OCI-LY1 (cell line): ENCODE measurements around the gene RAD51B.

ENCODE experiments used
- H2AFZ ChIP-seq: fragments of 200-600 bp; sonication (generic), shearing (Covaris generic); 2 replicates; pipeline ENCODE4 v1.6.0; 2014; ENCODE audit warnings: antibody characterized with exemption, mild to moderate bottlenecking, low read length
- H3F3A ChIP-seq: fragments of 200-600 bp; sonication (generic), shearing (Covaris generic); 2 replicates; pipeline ENCODE4 v1.6.0; 2014; ENCODE audit warnings: mild to moderate bottlenecking, antibody characterized with exemption, low read length, moderate library complexity; ENCODE audit not compliant: insufficient read depth
- H3K27ac ChIP-seq: fragments of 200-600 bp; sonication (generic); 2 replicates; pipeline ENCODE4 v1.5.1; 2014; ENCODE audit warnings: low read length, mixed run types, mild to moderate bottlenecking, low read depth; ENCODE audit not compliant: poor library complexity, severe bottlenecking
- H3K27me3 ChIP-seq: fragments of 200-600 bp; sonication (generic); 2 replicates; pipeline ENCODE4 v1.6.0; 2014; ENCODE audit warnings: antibody characterized with exemption, mild to moderate bottlenecking, low read length, moderate library complexity; ENCODE audit not compliant: insufficient read depth
- H3K36me3 ChIP-seq: fragments of 200-600 bp; sonication (generic); 2 replicates; pipeline ENCODE4 v1.6.1; 2014; ENCODE audit warnings: mild to moderate bottlenecking, antibody characterized with exemption, low read length, moderate library complexity, mixed read lengths; ENCODE audit not compliant: insufficient read depth
- H3K4me1 ChIP-seq: fragments of 200-600 bp; sonication (generic); 2 replicates; pipeline ENCODE4 v1.5.1; 2014; ENCODE audit warnings: mild to moderate bottlenecking, low read length, moderate library complexity; ENCODE audit not compliant: insufficient read depth, severe bottlenecking
- H3K4me2 ChIP-seq: fragments of 200-600 bp; sonication (generic), shearing (Covaris generic); 2 replicates; pipeline ENCODE4 v1.6.1; 2014; ENCODE audit warnings: low read length
- H3K4me3 ChIP-seq: fragments of 200-600 bp; sonication (generic); 2 replicates; pipeline ENCODE4 v1.5.1; 2014; ENCODE audit warnings: low read length, low read depth, mild to moderate bottlenecking, mixed read lengths; ENCODE audit not compliant: poor library complexity, severe bottlenecking
- H3K79me2 ChIP-seq: fragments of 200-600 bp; shearing (Covaris generic); 2 replicates; pipeline ENCODE4 v1.6.1; 2016; ENCODE audit warnings: mixed run types, low read length, mixed read lengths; ENCODE audit not compliant: insufficient read depth
- H3K9ac ChIP-seq: fragments of 200-600 bp; sonication (generic), shearing (Covaris generic); 2 replicates; pipeline ENCODE4 v1.6.1; 2014; ENCODE audit warnings: mild to moderate bottlenecking, low read length, mixed read lengths
- H3K9me2 ChIP-seq: fragments of 200-600 bp; sonication (generic), shearing (Covaris generic); 2 replicates; pipeline ENCODE4 v1.6.1; 2014; ENCODE audit warnings: low read depth, mild to moderate bottlenecking, low read length, mixed read lengths
- H3K9me3 ChIP-seq: fragments of 200-600 bp; shearing (Covaris generic); 2 replicates; pipeline ENCODE4 v1.6.1; 2014; ENCODE audit warnings: low read length, mixed read lengths
- H4K20me1 ChIP-seq: fragments of 200-600 bp; sonication (generic), shearing (Covaris generic); 2 replicates; pipeline ENCODE4 v1.6.0; 2016; ENCODE audit warnings: mild to moderate bottlenecking, low read length; ENCODE audit not compliant: insufficient read depth
- CTCF ChIP-seq: fragments of 200-600 bp; sonication (generic), shearing (Covaris generic); IDR thresholded peaks from 2 replicates; pipeline ENCODE4 v1.5.1; 2017; ENCODE audit warnings: mild to moderate bottlenecking, antibody characterized with exemption, low read length, moderate library complexity, mixed read lengths
- EZH2 ChIP-seq: fragments of 200-600 bp; sonication (generic), shearing (Covaris generic); IDR thresholded peaks from 2 replicates; pipeline ENCODE4 v1.8.0; 2017; ENCODE audit warnings: borderline replicate concordance, mixed run types, mild to moderate bottlenecking, antibody characterized with exemption, low read length, moderate library complexity, mixed read lengths

The RAD51B gene

GRCh38 chr14:68475802-68476201 is 656.2 kb downstream of the RAD51B start:
- Histone ChIP-seq H3K4me2 (peak overlapping the region; percentile 40; the same call in 1 of the 2 replicates), H4K20me1 (no peaks in the 10 kb centered on the region), H3K9me2 (no peaks in the 10 kb centered on the region), H3K4me1 (peaks cover 47% of the 10 kb centered on the region), H3K79me2 (no peaks in the 10 kb centered on the region), H3K27me3 (no peaks in the 10 kb centered on the region), H3K27ac (peak overlapping the region; percentile 70), H2AFZ (no peak overlapping the region), H3K4me3 (no peak overlapping the region), H3K9me3 (no peaks in the 10 kb centered on the region), H3K36me3 (no peaks in the 10 kb centered on the region), H3F3A (no peaks in the 10 kb centered on the region), H3K9ac (no peak overlapping the region)
- TF ChIP-seq CTCF (no peak), EZH2 (no peak)

- H3K9me3 ChIP-seq = no peaks in the 10 kb centered on the region
- no peak overlapping the region for H2AFZ ChIP-seq
- H3F3A ChIP-seq = no peaks in the 10 kb centered on the region
- peaks cover 40% of the 10 kb centered on the region for H3K4me1 ChIP-seq
- H4K20me1 ChIP-seq = no peaks in the 10 kb centered on the region
- peak overlapping the region; percentile 70 for H3K27ac ChIP-seq
- no peak overlapping the region for H3K4me3 ChIP-seq
- H3K27me3 ChIP-seq = no peaks in the 10 kb centered on the region
- peak overlapping the region; percentile 40; the same call in 1 of the 2 replicates for H3K4me2 ChIP-seq
- no peaks in the 10 kb centered on the region for H3K9me2 ChIP-seq
- no peaks in the 10 kb centered on the region for H3K36me3 ChIP-seq
- peak overlapping the region; percentile 44 for H3K9ac ChIP-seq
- no peaks in the 10 kb centered on the region for H3K79me2 ChIP-seq
- TF ChIP-seq CTCF = no peak
- no peak for TF ChIP-seq EZH2
These were observed 656.9 kb downstream of the RAD51B start for GRCh38 chr14:68476212-68477109.

DNA sequence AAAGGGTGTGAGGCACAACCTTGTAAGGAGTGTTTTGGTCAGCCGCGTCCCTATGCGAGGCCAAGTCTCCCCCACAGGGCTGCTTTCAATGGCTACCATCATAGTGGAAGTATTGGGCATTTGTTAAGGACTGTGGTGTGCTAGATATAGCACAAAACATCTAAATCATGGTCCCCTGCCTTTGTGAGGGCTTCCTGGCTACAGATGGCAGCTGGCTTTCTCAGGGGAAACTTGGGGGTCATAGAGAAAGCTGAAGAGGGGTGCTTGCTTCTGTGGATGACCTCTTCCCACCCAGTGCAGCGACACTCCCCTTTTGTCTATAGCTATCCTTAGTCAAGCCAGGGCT is 657.5 kb downstream of the RAD51B start:
- Histone ChIP-seq H3F3A (no peaks in the 10 kb centered on the region), H3K9ac (peak overlapping the region; percentile 44), H3K27me3 (no peaks in the 10 kb centered on the region), H4K20me1 (no peaks in the 10 kb centered on the region), H3K4me1 (peaks cover 34% of the 10 kb centered on the region), H3K4me3 (no peak overlapping the region), H3K27ac (peak overlapping the region; percentile 70), H3K9me3 (no peaks in the 10 kb centered on the region), H3K9me2 (no peaks in the 10 kb centered on the region), H2AFZ (no peak overlapping the region), H3K79me2 (no peaks in the 10 kb centered on the region), H3K4me2 (peak overlapping the region; percentile 40; the same call in 1 of the 2 replicates), H3K36me3 (no peaks in the 10 kb centered on the region)
- TF ChIP-seq CTCF (no peak), EZH2 (no peak)
